Esophagus mucosa (tissue), 1 donor: ENCODE results near the gene ZNFX1. TPM values are rescaled to one million over a fixed set of nuclear protein-coding genes. Genes with fewer than 3 reads are reported as not detected.

Source experiments
- ATAC-seq: fragments of 200-7000 bp; cut with Tn5 transposase; one replicate; pipeline ENCODE4 v1.9.1; 2020
- total RNA-seq: library from RNA; stranded (reverse); gene quantifications from one replicate; pipeline ENCODE4 v1.2.4, GENCODE V29; 2023
- donor health status: DM: yes; HTN: yes; CAD: no.

ZNFX1 gene
- total RNA-seq, 1 donor from 2014 or later = 10.7 TPM

DNA sequence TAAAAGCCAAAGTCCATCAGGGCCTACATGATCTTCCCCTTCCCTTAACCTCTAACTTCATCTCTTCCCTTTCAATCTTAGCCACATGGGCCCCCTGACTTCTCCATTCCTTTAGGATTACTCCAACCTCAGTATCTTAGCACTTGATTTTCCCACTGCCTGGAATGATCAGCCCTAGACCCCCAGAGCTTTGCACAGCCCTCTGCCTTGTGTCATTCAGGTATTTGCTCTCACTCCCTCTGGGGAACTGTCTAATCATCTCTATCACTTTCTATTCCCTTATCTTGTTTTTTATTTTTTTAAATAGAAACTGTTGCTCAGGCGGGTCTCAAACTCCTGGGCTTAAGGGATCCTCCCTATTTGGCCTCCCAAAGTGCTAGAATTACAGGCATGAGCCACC is 13.3 kb upstream of the ZNFX1 start:
- peak; percentile 2 for ATAC-seq

GRCh38 chr20:49290608-49291191 is 12.8 kb upstream of the ZNFX1 start:
- peak; percentile 1 for ATAC-seq

- ATAC-seq = peak; percentile 52
Measured at GRCh38 chr20:49288784-49289696, 11.2 kb upstream of the ZNFX1 start.

DNA sequence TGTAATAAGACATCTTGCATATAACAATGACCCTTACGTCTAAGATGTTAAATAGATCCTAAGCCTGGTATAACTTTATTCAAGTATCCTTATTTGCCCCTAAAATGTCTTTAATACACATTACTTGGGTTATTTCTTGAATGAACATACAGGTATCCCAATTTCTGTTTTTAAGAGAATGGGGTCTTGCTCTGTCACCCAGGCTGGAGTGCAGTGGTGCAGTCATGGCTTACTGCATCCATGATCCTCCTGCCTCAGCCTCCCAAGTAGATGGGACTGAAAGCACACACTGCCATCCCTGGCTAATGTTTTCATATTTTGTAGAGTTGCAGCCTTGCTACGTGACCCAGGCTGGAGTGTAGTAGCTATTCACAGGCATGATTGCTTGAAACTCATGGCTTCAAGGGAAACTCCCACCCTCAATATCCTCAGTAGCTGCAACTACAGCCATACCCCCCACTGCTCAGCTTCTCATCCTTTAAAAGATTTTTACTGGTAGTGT is 10.4 kb upstream of the ZNFX1 start:
- no peak for ATAC-seq

- ATAC-seq = no peak
Measured at GRCh38 chr20:49287555-49288249, 9.8 kb upstream of the ZNFX1 start.

- peak; percentile 27 for ATAC-seq
Measured at GRCh38 chr20:49286689-49287551, 9.1 kb upstream of the ZNFX1 start.

DNA sequence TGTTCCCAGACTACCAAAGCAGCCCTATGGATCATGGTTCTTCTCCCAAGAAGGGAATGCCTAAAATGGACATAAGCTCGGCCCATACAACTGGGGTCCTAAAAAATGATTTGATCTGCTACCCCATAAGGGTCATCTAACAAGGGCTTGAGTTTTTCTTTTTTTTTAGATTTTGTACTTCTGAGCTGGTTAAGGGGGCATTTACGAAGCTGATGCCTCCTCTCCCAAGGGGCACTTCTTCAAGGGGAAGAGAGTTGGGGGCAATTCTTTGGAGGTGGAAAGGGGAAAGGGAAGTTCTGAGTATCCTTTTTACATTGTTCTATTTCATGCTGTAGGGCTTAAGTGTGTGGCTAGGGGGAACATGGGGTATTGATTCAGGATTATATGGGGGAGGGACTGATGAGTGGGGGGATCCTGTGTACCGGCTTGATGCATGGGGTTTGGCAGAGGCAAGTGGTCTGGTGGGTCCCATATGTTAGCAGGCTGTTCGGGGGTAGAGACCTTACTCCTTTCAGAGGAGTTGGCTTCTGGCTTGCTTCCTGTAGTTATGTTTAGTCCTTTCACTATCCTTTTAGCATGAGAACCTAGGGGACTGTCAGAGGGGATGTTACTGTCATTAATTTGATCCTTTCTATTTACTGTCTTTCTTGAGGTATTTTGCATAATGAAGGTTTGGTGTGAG is 8.1 kb upstream of the ZNFX1 start:
- no peak for ATAC-seq

DNA sequence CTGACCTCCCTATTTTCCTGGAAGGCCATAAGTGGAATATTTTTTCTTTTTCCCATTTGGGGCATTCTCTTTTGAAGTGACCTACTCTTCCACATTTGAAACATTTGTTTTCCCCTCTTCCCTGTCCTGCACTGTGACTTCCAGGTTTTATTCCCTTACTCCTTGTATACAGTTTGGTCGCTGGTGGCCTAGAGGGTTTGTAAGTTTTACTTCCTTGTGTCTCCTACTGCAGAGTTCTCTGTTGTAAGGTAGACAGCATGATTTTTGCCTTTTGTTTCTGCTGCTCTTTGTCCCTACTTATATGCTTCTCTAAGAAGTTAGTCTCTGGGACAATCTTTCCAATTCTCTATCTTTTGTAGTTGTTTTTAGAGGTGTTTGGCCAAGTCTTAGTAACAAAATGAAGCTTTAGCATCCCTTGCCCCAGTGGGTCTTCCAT is 7.4 kb upstream of the ZNFX1 start:
- ATAC-seq = no peak

DNA sequence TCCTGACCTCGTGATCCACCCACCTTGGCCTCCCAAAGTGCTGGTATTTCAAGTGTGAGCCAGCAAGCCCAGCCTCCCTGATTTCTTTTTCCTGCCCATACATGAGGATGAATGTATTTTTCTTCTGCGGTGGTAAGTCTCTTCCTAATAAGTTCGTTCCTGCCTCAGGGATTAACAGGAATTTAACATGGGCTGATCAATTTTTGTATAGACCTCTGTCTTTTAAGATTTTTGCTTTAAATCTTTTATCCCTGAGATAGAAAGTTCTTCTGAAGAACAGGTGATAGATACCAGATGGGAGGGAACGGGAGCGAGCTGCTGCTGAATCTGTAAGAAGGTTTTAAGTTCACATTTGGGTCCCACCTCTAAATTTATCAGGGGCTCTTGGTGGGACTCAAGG is 7.0 kb upstream of the ZNFX1 start:
- ATAC-seq = no peak

GRCh38 chr20:49283703-49284625 is 6.1 kb upstream of the ZNFX1 start:
- ATAC-seq = no peak

DNA sequence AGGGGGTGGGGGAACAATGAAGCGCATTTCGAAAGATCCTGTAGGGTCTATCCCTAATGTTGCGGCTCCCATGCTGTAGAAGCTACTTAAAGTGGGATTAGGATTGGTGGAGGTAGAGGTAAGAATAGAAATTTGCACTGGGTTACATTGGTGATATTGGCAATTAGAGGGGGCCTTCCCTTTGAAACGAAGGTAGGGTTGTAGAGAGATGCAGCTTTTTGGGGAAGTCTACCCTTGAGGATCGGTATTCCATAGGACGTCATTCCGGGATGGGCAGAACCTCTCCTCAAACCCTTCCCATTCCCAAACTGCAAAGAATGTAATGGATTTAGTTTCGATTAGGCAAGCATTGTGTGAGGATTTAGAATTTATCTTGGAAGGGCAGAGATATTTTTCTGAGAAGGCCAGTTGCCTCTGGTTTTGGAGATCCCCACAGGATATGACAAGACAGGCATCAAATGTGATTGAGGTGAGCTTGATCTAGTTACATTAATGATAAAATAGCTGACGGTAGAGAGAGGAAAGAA is 5.4 kb upstream of the ZNFX1 start:
- no peak for ATAC-seq

GRCh38 chr20:49282584-49283171 is 4.8 kb upstream of the ZNFX1 start:
- ATAC-seq = no peak

- ATAC-seq = no peak
Measured at GRCh38 chr20:49281913-49282467, 4.1 kb upstream of the ZNFX1 start.

DNA sequence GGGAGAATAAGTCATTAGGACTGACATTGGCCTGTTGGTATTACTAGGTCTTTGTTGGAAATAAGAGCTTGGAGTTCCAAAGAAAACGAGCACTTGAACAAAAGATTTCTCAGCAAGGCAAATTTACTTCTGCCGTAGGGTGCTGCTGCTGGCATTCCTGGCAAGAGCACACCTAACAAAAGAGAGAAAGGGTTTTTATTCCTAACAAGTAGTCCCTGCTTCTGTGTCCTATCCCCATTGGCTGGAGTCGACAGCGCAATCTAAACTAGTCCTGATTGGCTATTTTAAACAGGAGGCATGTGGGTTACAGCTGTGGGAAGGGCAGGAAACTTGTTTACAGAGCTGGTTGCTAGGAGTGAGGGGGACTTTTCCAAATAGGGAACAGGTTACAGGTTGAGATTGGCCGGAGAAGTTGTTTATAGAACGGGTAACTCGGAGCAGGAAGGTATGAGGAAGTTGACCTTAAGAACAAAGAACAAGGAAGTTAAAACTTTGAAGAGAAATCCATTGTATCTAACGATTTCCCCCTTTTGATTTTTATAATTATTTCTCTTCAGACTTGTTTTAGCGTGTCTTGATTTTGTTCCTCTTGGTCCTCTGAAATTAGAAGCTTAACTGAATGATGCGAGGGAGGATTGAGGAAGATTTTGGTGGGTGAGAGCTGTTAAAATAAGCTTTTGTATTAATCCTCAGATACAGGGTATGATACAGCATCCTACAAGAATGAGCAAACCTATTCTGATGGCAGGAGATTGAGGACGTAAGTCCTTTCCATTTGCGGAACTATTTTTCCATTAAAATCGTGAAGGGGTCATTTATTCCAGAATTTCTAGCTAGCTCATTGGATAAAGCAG is 3.4 kb upstream of the ZNFX1 start:
- ATAC-seq = no peak

DNA sequence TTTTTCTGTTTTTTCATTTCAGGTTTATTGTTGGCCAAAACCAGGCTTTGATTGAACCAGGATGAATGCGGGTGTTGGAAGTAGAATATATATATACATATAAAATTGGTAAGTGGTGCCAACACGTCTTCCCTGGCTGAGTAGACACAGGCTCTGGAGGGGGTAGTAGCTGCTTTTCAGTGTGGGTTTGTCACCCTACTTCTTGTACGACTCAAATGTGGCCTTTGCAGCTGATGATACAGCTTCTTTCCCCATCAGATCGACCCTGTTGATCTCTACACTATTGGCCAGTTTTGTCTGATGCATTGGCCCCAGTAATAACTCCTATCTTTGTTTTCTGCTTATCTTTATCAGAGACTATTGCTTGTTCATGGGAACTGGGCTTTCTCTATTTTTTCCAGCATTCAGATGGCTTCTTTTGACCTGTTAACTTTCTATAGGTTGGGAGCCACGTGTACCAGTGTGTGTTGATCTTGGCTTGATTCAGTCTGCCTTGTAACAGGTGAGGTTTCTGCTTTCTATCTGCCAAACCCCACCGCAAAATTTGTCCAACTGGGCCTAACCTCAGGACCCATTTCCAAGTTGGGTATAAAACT is 2.7 kb upstream of the ZNFX1 start:
- no peak for ATAC-seq

GRCh38 chr20:49279677-49280462 is 2.0 kb upstream of the ZNFX1 start:
- no peak for ATAC-seq
